A673 (cell line): Measurements from ENCODE around the gene CUX1. TPM values are rescaled to one million over a fixed set of nuclear protein-coding genes. Genes with fewer than 3 reads are reported as not detected.

ENCODE experiments used
- BruUV-seq: library from RNA; stranded (reverse); fragments of 400-500 nt; replicated peaks from 2 replicates; lab custom pipeline; 2021; lab: Mats Ljungman, UMichigan
- CTCF ChIA-PET: fragments of 300-600 bp; sonication (Branson Sonifier 250); formaldehyde crosslinking; loops from one replicate; lab custom pipeline; 2022; ENCODE audit warnings: antibody characterized with exemption; lab: Charles Lee
- POLR2A ChIA-PET: fragments of 300-600 bp; sonication (Branson Sonifier 250); formaldehyde crosslinking; loops from one replicate; lab custom pipeline; 2022; ENCODE audit warnings: antibody characterized with exemption; ENCODE audit not compliant: low non-redundant PET; lab: Charles Lee
- DNase-seq: peaks from one replicate; pipeline ENCODE4 v3.0.0-alpha.2; 2015; ENCODE audit warnings: low spot score
- H3K27ac ChIP-seq: fragments of 200-600 bp; sonication (generic); 2 replicates; pipeline ENCODE4 v1.5.1; 2016; ENCODE audit warnings: mixed run types, low read depth, mild to moderate bottlenecking, mixed read lengths, antibody characterized with exemption, low read length; ENCODE audit not compliant: poor library complexity, severe bottlenecking
- H3K27me3 ChIP-seq: fragments of 200-600 bp; sonication (generic); replicated peaks from 2 replicates; pipeline ENCODE4 v1.6.1; 2017; ENCODE audit warnings: mixed run types, low read depth, mild to moderate bottlenecking, mixed read lengths, antibody characterized with exemption, low read length; ENCODE audit not compliant: insufficient read depth, poor library complexity
- H3K36me3 ChIP-seq: fragments of 200-600 bp; sonication (generic); 2 replicates; pipeline ENCODE4 v1.6.1; 2016; ENCODE audit warnings: mixed run types, mild to moderate bottlenecking, mixed read lengths, antibody characterized with exemption, low read length; ENCODE audit not compliant: insufficient read depth, poor library complexity, severe bottlenecking
- H3K4me1 ChIP-seq: fragments of 200-600 bp; sonication (generic); 2 replicates; pipeline ENCODE4 v1.6.1; 2017; ENCODE audit warnings: mixed run types, mild to moderate bottlenecking, mixed read lengths, antibody characterized with exemption, low read length; ENCODE audit not compliant: insufficient read depth, poor library complexity, severe bottlenecking
- H3K4me3 ChIP-seq: fragments of 200-600 bp; sonication (generic); 2 replicates; pipeline ENCODE4 v1.5.1; 2016; ENCODE audit warnings: low read depth, mixed run types, mild to moderate bottlenecking, mixed read lengths, low read length; ENCODE audit not compliant: poor library complexity, severe bottlenecking
- H3K9me3 ChIP-seq: fragments of 200-600 bp; sonication (generic); 2 replicates; pipeline ENCODE4 v1.6.1; 2016; ENCODE audit warnings: mixed run types, low read depth, mild to moderate bottlenecking, mixed read lengths, antibody characterized with exemption, low read length; ENCODE audit not compliant: poor library complexity, severe bottlenecking
- EZH2 ChIP-seq: fragments of 200-600 bp; sonication (generic); IDR thresholded peaks from 2 replicates; pipeline ENCODE4 v1.6.1; 2017; ENCODE audit warnings: borderline replicate concordance, low read depth, mild to moderate bottlenecking, mixed read lengths, antibody characterized with exemption, low read length; ENCODE audit not compliant: poor library complexity, severe bottlenecking
- intact Hi-C: fragments of 100-400 bp; cut with micrococcal nuclease; formaldehyde crosslinking; loops from one replicate; pipeline ENCODE4 v1.10.0; 2022; ENCODE audit not compliant: unreplicated experiment
- total RNA-seq: library from RNA; stranded (reverse); gene quantifications from 2 replicates; pipeline ENCODE4 v1.2.3, GENCODE V29; 2021
- TF ChIP-seq, protein P1 (sequence below): fragments of 300-800, 200-600 bp; sonication (generic); conservative IDR thresholded peaks from 2 replicates; pipeline ENCODE4 v1.5.1; 2017; ENCODE audit warnings: low read depth, mild to moderate bottlenecking, antibody characterized with exemption, low read length, moderate library complexity, mixed read lengths

Gene CUX1
- total RNA-seq, 1 experiment from 2014 or later, result 49.4 TPM

DNA sequence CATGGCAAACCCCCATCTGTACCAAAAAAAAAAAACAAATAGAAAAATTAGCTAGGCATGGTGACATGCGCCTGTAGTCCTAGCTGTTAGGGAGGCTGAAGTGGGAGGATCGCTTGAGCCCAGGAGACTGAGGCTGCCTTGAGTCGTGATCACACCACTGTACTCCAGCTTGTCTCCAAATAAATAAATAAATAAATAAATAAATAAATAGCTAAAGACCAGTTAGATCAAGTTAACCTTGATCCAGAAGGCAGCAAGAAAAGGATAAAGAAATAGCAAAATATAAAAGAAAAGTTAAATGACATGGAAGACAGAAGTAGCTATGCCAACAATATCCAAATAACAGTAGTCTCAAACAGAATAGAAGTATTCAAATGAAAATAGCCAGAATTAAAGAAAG lies 337.0 kb downstream of the CUX1 start:
- H3K4me1 ChIP-seq, result no peaks in the 10 kb centered on the region
- H3K27me3 ChIP-seq, result no peaks in the 10 kb centered on the region
- no peaks in the 10 kb centered on the region for H3K9me3 ChIP-seq
- no peak overlapping the region for H3K4me3 ChIP-seq
- ChIA-PET POLR2A (no interaction called here), CTCF (no interaction called here)
- intact Hi-C loops, result no loop called here
- TF ChIP-seq, protein P1, sequence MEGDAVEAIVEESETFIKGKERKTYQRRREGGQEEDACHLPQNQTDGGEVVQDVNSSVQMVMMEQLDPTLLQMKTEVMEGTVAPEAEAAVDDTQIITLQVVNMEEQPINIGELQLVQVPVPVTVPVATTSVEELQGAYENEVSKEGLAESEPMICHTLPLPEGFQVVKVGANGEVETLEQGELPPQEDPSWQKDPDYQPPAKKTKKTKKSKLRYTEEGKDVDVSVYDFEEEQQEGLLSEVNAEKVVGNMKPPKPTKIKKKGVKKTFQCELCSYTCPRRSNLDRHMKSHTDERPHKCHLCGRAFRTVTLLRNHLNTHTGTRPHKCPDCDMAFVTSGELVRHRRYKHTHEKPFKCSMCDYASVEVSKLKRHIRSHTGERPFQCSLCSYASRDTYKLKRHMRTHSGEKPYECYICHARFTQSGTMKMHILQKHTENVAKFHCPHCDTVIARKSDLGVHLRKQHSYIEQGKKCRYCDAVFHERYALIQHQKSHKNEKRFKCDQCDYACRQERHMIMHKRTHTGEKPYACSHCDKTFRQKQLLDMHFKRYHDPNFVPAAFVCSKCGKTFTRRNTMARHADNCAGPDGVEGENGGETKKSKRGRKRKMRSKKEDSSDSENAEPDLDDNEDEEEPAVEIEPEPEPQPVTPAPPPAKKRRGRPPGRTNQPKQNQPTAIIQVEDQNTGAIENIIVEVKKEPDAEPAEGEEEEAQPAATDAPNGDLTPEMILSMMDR, result no peak
- no peak for TF ChIP-seq EZH2
- H3K36me3 ChIP-seq, result no peaks in the 10 kb centered on the region
- BruUV-seq, result no TSS peak
- H3K27ac ChIP-seq, result no peak overlapping the region
- no peak for DNase-seq

GRCh38 chr7:102155821-102156441 lies 338.5 kb downstream of the CUX1 start:
- no TSS peak for BruUV-seq
- ChIA-PET POLR2A (no interaction called here), CTCF (no interaction called here)
- Histone ChIP-seq H3K27ac (no peak overlapping the region), H3K9me3 (no peaks in the 10 kb centered on the region), H3K36me3 (no peaks in the 10 kb centered on the region), H3K4me1 (no peaks in the 10 kb centered on the region), H3K4me3 (no peak overlapping the region), H3K27me3 (no peaks in the 10 kb centered on the region)
- TF ChIP-seq EZH2, result no peak
- intact Hi-C loops, result no loop called here
- no peak for DNase-seq

DNA sequence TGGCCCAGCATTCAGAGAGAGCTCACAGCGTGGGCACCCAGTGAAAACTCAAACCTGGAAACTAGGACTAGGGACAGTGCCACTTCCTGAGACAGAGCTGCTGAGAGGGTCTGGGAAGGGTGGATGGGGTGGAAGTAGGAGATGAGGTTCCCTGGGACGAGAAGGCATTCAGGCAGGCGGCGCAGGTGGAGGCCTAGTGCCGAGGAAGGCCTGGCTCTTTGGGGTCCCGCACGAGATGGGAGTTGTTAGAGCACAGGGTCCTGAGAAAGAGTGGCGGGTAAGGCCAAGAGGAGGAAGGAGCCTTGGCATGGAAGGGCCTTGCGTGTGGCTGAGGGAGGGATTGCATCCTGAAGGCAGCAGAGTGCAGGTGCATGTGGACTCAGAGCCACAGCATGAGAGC lies 339.4 kb downstream of the CUX1 start:
- no peaks in the 10 kb centered on the region for H3K36me3 ChIP-seq
- no peak for DNase-seq
- BruUV-seq, result no TSS peak
- POLR2A ChIA-PET, result no interaction called here
- H3K9me3 ChIP-seq, result no peaks in the 10 kb centered on the region
- H3K4me1 ChIP-seq, result no peaks in the 10 kb centered on the region
- CTCF ChIA-PET, result no interaction called here
- no peaks in the 10 kb centered on the region for H3K27me3 ChIP-seq
- no peak overlapping the region for H3K27ac ChIP-seq
- intact Hi-C loops, result no loop called here
- no peak overlapping the region for H3K4me3 ChIP-seq
- TF ChIP-seq EZH2, result no peak
- TF ChIP-seq, protein P1, result no peak

DNA sequence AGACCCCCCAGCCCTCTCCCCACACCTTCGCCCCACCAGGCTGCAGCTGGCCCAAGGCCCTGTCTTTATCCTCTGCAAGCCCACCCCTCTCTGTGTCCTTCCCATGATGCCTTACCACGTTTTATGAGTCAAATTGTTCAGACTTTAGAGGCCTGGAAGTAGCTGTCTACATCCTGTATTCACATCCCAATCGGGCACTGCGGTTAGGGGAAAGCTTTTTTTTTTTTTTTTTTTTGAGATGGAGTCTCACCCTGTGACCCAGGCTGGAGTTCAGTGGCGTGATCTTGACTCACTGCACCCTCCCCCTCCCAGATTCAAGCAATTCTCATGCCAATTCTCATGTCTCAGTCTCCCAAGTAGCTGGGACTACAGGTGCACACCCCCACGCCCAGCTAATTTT lies 347.7 kb downstream of the CUX1 start:
- Histone ChIP-seq H3K36me3 (no peaks in the 10 kb centered on the region), H3K4me1 (peaks cover 10% of the 10 kb centered on the region), H3K27me3 (no peaks in the 10 kb centered on the region), H3K9me3 (no peaks in the 10 kb centered on the region), H3K4me3 (no peak overlapping the region), H3K27ac (no peak overlapping the region)
- BruUV-seq, result no TSS peak
- no peak for TF ChIP-seq EZH2
- TF ChIP-seq, protein P1, result no peak
- intact Hi-C loops, result no loop called here
- POLR2A ChIA-PET, result no interaction called here
- CTCF ChIA-PET, result no interaction called here
- DNase-seq, result no peak
